AG10803 (cell line): ENCODE measurements around the gene TNNI3.

ENCODE experiments used
- DNase-seq: peaks from one replicate; pipeline ENCODE4 v3.0.0; 2010; ENCODE audit warnings: low read depth
- H3K4me3 ChIP-seq: 2 replicates; pipeline ENCODE4 v1.5.1; 2011; ENCODE audit warnings: mild to moderate bottlenecking, low read length, control low read depth
- TF ChIP-seq, protein P1 (sequence below): conservative IDR thresholded peaks from 2 replicates; pipeline ENCODE4 v1.5.1; 2011; ENCODE audit warnings: mild to moderate bottlenecking, low read length, control low read depth, inconsistent platforms

The TNNI3 gene

DNA sequence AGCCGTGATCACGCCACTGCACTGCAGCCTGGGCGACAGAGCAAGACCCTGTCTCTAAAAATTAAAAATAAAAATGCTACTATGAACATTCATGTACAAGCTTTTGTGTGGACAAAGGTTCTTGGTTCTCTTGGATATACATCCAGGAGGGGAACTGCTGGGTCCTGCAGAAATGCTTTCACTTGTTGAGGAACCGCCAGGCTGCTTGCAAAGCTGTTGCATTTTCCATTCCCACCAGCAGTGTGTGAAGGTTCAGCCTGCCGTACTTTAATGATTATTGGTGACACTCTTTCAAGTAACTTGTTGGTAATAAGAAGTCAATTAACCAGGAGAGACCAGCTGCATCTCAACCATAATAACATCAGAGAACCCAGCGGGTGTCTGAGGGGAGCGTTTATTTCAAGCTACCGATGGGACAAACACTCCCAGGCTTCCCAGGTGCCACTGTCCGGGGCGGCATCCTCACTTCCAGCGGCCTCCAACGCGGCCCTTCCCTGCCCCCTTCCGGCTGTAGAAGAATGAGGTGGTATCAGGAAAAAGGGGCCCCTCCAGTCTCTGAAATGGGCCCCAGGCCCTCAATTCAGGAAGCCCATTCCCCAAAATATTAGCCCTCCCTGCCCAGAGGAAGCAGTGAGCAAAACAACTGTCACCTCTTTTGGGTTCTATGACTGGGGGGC is 24.9 kb downstream of the TNNI3 start:
- no peak for DNase-seq
- H3K4me3 ChIP-seq: no peak overlapping the region
- TF ChIP-seq, protein P1, sequence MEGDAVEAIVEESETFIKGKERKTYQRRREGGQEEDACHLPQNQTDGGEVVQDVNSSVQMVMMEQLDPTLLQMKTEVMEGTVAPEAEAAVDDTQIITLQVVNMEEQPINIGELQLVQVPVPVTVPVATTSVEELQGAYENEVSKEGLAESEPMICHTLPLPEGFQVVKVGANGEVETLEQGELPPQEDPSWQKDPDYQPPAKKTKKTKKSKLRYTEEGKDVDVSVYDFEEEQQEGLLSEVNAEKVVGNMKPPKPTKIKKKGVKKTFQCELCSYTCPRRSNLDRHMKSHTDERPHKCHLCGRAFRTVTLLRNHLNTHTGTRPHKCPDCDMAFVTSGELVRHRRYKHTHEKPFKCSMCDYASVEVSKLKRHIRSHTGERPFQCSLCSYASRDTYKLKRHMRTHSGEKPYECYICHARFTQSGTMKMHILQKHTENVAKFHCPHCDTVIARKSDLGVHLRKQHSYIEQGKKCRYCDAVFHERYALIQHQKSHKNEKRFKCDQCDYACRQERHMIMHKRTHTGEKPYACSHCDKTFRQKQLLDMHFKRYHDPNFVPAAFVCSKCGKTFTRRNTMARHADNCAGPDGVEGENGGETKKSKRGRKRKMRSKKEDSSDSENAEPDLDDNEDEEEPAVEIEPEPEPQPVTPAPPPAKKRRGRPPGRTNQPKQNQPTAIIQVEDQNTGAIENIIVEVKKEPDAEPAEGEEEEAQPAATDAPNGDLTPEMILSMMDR: peak; percentile 11; the same call in 1 of the 2 replicates

DNA sequence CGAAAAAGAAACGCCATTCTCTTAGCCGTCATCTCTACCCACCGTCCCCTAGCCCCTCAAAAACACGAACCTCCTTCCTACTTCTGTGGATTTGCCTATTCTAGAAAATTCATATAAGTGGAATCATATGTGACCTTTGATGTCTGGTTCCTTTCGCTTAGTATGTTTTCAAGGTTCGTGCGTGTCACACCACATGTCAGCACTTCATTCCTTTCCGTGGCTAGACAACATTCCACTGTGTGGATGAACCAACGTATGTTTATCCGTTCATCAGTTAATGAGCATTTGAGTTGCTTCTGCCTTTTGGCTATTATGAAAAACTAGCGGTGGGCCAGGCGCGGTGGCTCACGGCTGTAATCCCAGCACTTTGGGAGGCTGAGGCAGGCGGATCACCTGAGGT is 26.1 kb downstream of the TNNI3 start:
- TF ChIP-seq, protein P1: no peak
- DNase-seq: peak; percentile 71
- no peak overlapping the region for H3K4me3 ChIP-seq

DNA sequence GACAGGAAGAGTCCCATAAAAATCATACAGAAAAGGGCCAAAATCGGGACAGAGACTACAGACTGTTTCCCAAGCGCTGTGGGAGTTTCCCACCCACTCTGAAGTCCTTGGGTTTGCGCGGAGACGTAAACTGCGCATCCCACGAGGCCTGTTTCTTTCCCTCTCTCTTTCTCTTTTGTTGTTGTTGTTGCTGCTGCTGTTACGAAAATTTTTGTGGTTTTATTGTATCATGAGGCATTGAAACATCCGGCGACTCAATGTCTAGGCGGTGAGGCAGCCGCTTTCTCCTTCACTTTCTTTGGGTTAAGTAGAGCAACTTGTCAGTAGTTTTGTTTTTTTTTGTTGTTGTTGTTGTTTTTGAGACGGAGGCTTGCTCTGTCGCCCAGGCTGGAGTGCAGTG is 38.5 kb downstream of the TNNI3 start:
- no peak for DNase-seq
- TF ChIP-seq, protein P1: no peak
- no peak overlapping the region for H3K4me3 ChIP-seq

GRCh38 chr19:55118401-55118991 is 39.0 kb downstream of the TNNI3 start:
- peak overlapping the region; percentile 73 for H3K4me3 ChIP-seq
- peak; percentile 30 for DNase-seq
- TF ChIP-seq, protein P1: no peak

DNA sequence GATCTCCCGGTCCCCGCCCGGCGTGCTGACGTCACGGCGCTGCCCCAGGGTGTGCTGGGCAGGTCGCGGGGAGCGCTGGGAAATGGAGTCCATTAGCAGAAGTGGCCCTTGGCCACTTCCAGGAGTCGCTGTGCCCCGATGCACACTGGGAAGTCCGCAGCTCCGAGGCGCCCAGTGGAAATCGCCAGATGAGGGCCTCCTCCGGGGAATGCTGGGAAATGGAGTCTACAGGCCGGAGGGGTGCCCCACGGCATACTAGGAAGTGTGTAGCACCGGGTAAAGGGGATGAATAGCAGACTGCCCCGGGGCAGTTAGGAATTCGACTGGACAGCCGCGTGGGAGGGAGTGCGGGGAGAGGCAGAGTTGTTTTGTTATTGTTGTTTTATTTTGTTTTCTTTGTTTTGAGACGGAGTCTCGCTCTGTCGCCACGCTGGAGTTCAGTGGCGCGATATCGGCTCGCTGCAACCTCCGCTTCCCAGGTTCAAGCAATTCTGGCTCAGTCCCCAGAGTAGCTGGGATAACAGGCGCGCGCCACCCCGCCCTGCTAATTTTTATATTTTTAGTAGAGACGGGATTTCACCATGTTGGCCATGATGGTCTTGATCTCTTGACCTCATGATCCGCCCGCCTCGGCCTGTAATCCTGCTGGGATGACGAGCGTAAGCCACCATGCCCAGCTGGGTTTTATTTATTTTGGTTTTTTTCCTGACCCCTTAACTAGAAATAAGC is 39.7 kb downstream of the TNNI3 start:
- TF ChIP-seq, protein P1: 0 out of 2 replicates have a peak, but pooled peaks have one; percentile 3
- peak overlapping the region; percentile 73 for H3K4me3 ChIP-seq
- DNase-seq: peak; percentile 99

DNA sequence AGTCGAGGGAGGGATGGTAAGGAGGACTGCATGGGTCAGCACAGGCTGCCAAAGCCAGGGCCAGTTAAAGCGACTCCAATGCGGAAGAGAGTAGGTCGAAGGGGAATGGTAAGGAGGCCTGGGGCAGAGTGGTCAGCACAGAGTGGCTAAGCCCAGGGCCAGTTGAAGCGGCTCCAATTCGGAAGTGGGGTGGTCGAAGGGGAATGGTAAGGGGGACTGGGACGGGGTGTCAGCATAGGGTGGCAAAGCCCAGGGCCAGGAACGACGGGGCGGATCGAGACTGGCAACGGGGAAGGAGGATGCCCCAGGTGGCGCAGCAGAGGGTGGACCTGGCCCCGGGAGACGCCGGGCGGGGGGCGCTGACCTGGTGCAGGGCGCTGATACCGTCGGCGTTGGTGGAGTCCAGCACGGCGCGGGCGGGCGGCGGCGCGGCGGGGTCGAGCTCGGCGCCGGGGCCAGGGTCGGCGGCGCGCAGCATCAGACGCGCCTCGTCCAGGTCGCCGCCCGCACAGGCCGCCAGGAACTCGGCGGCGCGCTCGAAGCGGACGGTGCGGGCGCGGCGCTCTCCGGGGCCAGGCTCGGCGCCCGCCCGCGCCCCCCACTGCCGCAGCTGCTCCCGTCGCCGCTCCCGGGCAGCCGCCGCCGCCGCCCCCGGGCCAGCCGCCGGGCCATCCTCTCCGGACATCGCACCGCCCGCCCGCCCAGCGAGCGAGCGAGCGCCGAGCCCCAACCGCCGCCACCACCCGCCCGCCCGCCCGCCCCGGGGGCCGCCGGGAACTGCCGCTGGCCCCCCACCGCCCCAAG is 40.5 kb downstream of the TNNI3 start, which contains the start of gene PPP1R12C:
Gene PPP1R12C (minus strand): TSS at position 779 of the 804 bp plus-strand sequence. CDS start 94 bp downstream, at position 685.
- DNase-seq: no peak
- TF ChIP-seq, protein P1: no peak

More for the DNA sequence above, 40.5 kb downstream of the TNNI3 start, which contains the start of gene PPP1R12C:
- peak within 1 kb of the TSS; percentile 95 for H3K4me3 ChIP-seq
